Amniotic stem cell (primary cell): ENCODE data around the gene MMP10.
"Not testable (repeated sequence)": the region's sequence is repeated elsewhere in the genome, so short reads cannot be mapped to it uniquely, and the experiment has no call there.

Experiments used
- DNase-seq: peaks from one replicate; lab custom pipeline; 2025; lab: John Stamatoyannopoulos, UW

The MMP10 gene

DNA sequence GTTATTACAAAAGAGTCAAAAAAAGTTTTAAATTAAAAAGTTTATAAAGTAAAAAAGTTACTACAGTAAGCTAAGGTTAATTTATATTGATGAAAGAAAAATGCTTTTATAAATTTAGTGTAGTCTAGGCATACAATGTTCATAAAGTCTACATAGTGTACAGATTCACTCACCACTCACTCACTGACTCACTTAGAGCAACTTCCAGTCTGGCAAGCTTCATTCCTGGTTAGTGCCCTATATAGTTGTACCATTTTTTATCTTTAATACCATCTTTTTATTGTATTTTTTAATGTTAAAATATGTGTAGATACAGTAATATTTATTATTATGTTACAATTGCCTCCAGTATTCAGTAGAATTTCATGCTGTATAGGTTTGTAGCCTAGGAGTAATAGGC lies 2.6 kb upstream of the MMP10 start:
- no peak for DNase-seq

DNA sequence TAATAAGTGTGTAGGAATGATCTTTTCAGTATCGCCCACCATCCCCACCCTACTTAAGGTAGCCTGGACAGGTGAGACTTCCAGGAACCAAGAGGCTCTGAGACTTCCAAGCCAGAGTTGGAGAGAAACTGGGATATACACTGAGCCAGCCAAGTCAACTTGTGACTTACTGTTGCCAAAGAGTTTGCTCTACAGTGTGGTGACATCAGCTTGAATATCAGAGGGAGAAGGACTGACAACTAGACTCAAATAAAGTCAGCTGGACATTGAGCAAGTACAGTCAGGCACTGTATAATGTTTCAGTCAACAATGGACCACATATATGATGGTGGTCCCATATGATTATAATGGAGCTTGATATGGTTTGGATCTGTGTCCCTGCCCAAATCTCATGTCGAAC lies 1.2 kb upstream of the MMP10 start:
- no peak for DNase-seq

GRCh38 chr11:102776454-102776853 lies 4.0 kb downstream of the MMP10 start:
- DNase-seq = no peak

GRCh38 chr11:102773386-102773785 lies 7.0 kb downstream of the MMP10 start:
- no peak for DNase-seq

- no peak for DNase-seq
Observed at GRCh38 chr11:102771351-102771750, 9.1 kb downstream of the MMP10 start.

- DNase-seq = no peak
Observed at GRCh38 chr11:102770191-102770590, 10.2 kb downstream of the MMP10 start.

DNA sequence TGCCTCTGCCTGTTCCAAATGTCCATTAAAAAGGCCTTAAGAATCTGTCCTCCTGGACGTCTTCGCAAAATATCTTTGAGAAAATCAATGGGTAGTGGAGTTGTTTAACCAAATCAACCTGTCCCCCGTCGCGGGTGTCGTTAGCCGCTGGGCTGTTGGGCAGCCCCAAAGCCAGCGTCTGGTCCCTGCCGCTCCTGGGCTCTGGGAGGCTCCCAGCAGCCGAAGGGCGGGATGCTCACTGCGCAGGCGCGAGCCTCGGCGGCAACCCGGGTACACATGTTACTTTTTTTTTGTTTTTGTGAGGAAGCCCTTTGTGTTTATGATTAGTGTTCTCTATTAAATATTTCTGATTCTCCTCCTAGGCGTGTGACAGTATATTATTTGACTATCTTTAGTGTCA lies 12.6 kb downstream of the MMP10 start:
- DNase-seq = no peak

- no peak for DNase-seq
Observed at GRCh38 chr11:102763440-102763839, 17.0 kb downstream of the MMP10 start.

GRCh38 chr11:102762361-102762767 lies 18.1 kb downstream of the MMP10 start:
- no peak for DNase-seq

DNA sequence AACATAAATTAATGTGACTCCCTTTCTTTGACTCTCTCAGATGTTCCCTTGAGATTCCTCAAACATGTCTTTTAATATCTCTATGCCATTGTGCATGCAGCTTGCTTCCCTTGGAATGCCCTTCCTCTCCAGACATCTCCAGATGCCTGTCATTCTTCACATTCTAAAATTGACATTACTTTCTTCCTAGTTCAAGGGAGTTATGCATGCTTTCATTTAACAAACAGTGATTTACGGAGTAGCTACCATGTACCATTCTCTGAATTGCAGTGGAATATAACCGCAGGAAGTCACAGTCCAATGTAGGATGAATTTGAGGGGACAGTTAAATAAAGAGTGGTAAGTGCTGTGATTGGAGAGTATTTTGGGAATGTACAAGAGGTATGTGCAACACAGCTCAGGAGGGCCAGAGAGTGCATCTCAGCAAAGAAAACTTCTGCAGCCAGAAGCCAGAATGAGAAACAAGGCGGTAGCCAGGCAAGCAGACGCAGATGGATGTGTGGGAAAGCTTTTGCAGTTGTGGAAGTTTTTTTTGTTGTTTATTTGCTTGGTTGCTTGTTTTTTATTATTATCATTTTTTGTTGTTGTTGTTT lies 18.7 kb downstream of the MMP10 start:
- DNase-seq = no peak

DNA sequence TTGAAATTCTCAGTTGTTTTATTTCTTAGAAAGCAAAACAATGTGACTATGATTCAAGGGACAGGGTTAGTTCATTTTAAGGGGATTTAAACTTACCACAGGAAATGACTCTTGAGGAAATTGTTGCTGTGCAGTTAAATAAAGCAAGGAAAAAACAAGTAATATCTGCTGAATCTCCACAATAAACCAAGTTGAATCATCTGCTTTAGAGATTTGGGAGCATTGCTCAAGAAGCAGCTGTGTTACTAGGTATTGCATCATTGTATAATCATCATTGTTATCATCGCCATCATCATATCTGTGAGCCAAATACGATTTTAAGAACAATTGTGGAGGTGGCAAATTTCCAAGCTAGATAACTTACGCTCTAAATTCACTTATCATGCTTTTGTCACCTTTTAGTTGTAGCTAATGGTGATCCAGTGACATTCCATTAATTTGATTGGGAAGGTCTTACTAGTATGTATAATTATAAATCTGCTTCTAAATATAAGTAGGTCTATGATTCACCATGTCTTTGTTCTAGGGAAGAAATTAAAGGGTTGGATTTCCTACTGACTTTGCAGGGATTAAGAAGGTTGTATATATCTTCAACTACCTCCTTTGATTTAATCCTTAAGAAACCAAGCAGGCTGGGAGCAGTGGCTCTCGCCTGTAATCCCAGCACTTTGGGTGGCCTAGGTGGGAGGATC lies 19.9 kb downstream of the MMP10 start:
- peak; percentile 76 for DNase-seq

DNA sequence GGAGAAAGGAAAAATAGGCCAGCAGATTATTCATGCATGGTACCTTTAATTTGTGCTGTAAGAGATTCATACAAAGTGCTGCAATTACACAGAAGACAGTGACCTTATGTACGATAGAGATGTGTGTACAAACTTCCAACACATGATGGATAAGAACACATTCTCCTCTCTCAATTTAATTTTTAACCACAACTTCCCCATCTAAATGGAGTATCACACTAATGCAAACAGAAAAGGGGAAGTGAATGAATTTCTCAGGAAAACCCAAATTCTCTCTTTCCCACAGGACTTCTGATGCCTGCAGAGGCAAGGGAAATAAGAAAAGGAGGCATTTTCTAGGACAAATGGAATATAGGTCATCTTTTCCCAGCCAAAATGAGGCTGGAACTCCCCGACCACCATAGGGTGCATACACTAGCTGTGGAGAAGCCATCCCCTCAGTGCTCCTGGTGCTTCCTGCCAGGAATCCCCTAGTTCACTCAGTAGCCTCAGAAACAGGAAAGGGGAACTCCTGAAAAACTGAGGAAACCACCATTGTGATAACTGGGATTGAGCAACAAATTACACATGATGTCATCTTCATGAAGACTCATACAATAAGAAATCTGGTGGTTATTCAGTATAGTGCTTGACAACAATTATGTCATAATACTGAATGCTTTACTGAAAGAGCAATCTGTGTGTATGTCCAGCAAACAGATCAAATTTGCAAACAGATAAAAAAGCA lies 22.4 kb downstream of the MMP10 start:
- no peak for DNase-seq

DNA sequence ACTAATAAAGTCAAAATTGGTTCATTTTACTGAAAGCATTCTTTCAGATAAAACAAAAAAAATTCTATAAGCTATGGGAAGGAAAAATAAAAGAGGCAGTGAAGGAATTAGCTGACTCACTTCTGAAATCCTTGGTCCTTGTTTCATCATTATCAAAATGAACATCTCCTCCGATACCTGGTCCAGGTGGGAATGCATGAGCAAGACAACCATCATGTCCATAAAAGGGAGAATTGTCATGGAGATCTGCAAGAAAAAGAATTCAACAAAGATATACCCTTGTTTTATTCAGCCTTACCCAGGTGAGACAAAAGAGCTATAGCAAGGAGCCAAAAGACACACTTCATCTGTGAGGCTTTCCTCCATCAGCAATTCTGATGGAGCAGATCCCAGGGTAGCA lies 27.2 kb downstream of the MMP10 start:
- DNase-seq = no peak

- DNase-seq = no peak
Observed at GRCh38 chr11:102751673-102752072, 28.8 kb downstream of the MMP10 start.

GRCh38 chr11:102749101-102749722 lies 31.2 kb downstream of the MMP10 start:
- no peak for DNase-seq

DNA sequence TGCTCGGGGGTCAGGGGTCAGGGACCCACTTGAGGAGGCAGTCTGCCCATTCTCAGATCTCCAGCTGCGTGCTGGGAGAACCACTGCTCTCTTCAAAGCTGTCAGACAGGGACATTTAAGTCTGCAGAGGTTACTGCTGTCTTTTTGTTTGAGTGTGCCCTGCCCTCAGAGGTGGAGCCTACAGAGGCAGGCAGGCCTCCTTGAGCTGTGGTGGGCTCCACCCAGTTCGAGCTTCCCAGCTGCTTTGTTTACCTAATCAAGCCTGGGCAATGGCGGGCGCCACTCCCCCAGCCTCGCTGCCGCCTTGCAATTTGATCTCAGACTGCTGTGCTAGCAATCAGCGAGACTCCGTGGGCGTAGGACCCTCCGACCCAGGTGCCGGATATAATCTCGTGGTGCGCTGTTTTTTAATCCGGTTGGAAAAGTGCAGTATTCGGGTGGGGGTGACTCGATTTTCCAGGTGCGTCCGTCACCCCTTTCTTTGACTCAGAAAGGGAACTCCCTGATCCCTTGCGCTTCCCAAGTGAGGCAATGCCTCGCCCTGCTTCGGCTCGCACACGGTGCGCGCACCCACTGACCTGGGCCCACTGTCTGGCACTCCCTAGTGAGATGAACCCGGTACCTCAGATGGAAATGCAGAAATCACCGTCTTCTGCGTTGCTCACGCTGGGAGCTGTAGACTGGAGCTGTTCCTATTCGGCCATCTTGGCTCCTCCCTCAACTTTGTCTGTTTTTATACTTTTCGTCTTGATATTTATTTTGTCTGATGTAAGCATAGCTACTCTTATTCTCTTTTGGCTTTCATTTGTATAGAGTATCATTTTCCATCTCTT lies 33.5 kb downstream of the MMP10 start:
- DNase-seq = not testable (repeated sequence)

DNA sequence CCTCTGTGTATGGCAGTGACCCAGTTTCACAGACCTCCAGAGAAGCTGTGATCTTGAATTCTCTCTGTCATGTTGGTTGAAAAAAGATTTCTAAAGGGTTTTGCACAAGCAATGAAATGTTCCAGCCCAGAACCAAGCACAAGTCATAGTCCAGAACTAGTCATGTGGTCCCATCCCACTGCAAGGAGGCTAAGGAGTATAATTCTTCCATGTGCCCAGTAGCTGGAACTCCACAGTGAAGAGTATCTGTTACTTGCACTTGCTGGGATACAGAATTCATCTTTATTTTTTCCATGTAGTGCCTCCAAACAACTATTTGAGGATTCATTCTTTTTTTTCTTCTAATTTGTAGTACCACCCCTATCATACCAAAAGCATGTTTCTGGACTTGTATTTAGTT lies 45.8 kb downstream of the MMP10 start:
- no peak for DNase-seq

- DNase-seq = no peak
Observed at GRCh38 chr11:102733232-102733875, 47.1 kb downstream of the MMP10 start.

DNA sequence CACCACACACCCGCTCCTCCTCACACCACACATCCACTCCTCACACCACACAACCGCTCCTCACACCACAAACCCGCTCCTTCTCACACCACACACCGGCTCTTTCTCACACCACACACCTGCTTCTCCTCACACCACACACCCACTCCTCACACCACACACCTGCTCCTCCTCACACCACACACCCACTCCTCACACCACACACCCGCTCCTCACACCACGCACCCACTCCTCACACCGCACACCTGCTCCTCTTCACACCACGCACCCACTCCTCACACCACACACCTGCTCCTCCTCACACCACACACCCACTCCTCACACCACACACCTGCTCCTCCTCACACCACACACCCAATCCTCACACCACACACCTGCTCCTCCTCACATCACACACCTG lies 49.5 kb downstream of the MMP10 start:
- DNase-seq = not testable (repeated sequence)

DNA sequence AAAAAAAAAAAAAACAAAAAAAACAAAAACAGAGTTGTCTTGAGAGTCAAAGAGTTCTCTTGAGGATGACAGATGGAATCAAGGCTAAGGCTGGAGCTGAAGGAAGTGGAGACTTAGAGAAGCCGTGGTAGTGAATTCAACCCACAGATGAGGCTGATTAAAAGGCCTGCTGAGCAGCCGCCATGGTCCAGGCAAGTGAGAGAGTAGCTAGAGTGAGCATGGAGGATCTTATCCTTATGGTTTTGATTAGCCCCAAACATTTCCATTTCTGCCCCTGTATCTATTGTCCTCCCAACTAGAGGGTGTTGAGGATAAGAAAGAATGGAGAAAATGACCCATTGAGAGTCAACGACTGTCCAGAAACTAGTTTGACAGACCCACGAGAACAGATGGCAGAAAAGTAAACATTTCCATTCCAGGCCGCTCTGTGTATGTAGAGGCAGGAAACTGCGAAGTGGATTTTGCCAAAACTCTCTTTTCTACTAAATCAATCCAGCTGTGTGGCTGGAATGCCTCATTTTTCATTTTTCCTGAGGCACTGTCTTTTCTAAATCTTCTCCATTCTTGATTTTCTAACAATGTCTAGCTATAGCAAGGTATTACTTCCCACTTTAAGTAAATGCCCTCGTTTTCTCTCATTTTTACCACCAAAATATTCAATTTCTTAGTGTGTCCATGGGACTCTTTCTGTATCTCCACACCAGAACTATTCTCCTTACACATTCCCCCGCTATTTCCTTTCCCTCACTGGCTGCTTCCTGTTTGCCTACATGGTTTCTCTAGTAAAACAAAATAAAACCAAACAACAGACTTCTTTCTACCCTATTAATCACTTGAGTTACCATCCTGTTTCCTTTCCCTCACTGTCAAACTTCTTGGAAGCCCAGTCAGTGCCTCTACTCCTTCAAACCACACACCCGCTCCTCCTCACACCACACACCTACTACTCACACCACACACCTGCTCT lies 50.3 kb downstream of the MMP10 start:
- DNase-seq = no peak
